HPDE6-E6E7 (cell line): ENCODE measurements around the gene FBXO28.
A peak's percentile ranks its signal among the peaks of the same experiment; 100 is the strongest.

Experiments used
- DNase-seq: peaks from one replicate; pipeline ENCODE4 v3.0.0; 2011; ENCODE audit warnings: missing footprints; ENCODE audit errors: extremely low spot score

The FBXO28 gene

GRCh38 chr1:224151117-224151516 is 37.2 kb downstream of the FBXO28 start:
- DNase-seq: no peak

- DNase-seq: no peak
Observed at GRCh38 chr1:224157316-224157715, 43.4 kb downstream of the FBXO28 start.

DNA sequence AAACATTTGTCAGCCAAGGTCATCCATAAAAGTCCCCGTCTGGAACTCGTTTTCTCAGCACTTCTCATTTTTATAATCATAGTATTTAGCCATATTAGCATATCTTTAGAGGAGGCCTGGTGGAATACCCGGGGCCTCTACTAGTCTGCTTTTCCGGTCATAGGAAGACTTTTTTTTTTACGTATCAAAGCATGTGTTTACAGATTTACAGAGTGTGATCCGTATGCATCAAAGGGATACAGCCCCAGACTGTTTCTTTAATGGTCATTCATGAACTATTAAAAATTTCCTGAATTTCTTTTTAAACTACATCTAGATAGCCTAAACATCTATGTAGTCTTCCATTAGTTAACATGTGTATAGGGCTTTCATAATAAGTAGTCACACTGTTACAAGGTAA is 45.6 kb downstream of the FBXO28 start:
- no peak for DNase-seq

DNA sequence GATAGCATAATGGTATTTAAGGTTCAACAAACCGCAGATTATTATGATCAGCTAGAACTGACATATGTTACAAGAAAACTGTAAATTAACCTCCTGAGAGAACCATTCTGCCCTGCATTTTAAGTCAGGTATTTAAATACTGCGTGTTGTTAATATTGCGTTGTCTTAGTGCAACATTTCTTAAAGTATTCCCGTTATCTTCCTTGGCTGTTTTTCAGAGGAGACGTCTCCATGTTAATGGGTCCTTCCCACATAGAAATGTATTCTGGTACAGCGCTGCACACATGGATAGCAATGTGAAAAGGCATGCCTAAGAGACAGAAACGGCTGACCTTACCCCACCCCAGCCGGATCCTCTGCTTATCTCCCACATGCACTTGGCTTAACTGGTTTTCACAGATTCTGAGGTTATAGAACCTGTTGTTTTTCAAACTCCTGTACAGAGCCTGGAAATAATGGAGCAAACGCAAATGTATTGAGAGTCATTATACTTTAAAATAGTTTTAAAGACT is 46.3 kb downstream of the FBXO28 start:
- DNase-seq: no peak

- no peak for DNase-seq
Observed at GRCh38 chr1:224162768-224163167, 48.9 kb downstream of the FBXO28 start.

DNA sequence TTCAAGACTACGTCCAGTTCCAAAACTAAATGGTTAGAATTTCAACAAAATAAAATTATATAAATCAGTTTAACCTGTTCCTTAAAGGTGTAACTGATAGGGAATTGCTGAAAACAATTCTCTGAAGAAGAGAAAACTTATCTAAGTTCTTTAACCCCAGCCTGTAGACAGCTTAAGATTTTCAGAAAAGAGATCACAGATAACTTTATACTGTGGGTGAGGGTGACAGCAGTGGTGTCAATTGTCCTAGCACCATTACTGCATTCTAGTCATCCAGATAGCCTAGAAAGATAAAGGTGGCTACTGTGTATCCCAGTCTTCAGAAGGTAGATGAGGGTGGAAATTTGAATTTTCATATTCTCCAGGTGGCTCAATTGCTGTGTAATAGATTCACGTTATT is 49.4 kb downstream of the FBXO28 start:
- no peak for DNase-seq

DNA sequence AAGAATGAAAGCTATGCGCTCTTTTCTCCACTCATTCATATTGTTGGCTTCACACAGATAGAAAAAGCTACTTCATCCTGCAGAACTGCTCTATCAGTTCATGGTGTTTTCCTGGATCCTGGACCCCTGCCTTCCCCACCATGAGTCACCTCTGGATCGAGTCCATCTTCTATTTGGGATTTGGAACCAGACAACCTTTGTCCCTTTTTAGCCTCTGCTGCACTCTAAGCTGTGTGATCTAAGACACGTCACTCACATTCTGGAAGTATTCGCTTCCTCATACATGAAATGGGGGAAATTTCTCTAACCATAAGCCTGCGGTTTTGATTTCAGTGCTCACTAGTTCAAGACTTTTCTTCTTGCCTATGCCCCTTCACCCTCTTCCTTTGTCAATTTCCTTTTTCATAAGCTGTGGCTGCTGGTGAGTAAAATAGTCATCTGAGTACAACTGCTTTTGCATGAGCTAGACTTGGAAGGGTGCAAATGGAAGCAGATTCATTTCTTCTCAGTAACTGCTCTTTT is 55.0 kb downstream of the FBXO28 start:
- no peak for DNase-seq

DNA sequence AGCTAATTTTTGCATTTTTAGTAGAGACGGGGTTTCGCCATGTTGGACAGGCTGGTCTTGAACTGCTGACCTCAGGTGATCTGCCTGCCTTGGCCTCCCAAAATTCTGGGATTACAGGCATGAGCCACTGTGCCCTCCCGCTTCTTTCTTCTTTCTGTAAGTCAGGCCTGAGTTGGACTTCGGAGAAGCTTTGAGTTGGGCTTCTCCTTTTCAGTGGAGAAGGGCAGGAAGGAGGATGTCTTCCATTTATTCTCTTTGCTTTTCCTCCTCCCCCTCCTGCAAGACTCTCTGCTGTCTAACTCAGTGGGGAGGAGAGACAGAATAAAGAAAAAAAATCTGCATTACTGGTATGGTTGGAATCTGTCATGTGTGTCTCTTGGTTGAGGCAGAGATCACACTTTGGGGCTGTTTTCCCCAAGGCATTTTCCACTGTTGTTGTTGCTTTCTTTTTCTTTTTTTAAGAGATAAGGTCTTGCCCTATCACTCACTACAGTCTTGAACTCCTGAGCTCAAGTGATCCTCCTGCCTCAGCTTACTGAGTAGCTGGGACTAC is 55.9 kb downstream of the FBXO28 start:
- no peak for DNase-seq

GRCh38 chr1:224170343-224170742 is 56.4 kb downstream of the FBXO28 start:
- no peak for DNase-seq

DNA sequence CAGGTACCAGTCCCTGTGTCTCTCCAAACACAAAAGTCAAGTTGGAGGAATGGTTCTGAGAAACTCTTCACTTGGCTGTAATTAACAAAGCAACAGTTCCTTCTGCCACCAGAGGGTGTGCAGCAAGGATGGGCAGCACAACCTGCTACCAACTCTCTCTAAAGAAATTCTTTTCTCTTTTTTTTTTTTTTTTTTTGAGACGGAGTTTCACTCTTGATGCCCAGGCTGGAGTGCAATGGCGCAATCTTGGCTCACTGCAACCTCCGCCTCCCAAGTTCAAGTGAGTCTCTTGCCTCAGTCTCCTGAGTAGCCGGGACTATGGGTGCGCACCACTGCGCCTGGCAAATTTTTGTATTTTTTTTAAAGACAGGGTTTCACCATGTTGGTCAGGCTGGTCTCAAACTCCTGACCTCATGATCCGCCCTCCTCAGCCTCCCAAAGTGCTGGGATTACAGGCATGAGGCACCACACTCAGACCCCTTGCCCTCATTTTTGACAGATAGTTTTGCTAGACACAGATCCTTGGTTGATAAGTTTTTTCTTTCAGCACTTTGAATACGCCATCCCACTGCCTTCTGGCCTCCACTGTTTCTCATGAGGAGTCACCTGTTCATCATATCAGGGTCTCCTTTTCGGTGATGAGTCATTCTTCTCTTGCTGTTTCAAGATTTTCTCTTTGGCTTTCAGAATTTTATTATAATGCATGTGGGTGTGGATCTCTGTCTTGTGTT is 57.0 kb downstream of the FBXO28 start:
- peak; percentile 27 for DNase-seq

- no peak for DNase-seq
Observed at GRCh38 chr1:224172229-224172628, 58.3 kb downstream of the FBXO28 start.

GRCh38 chr1:224173523-224173922 is 59.6 kb downstream of the FBXO28 start:
- DNase-seq: no peak

- DNase-seq: no peak
Observed at GRCh38 chr1:224175617-224176016, 61.7 kb downstream of the FBXO28 start.

DNA sequence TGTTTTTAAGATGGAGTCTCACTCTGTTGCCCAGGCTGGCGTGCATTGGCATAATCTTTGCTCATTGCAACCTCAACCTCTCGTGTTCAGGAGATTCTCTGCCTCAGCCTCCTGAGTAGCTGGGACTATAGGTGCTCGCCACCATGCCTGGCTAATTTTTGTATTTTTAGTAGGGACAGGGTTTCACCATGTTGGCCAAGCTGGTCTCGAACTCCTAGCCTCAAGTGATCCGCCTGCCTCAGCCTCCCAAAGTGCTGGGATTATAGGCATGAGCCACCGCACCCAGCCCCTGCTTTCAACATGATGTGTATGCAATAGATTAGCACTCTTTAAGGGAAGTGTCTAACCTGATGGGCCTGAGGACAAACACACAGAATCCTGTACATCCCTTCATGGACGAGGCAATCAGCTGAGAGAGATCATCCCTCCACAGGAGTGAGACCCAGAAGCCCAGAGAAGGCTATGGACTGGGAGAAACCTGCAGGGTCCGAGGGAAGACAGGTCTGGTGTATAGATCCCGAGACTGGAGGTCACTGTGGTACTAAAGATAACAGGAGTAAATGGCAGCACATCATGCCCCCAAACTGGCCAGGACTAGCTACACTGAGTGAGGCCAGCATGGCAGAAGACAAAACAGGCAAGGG is 63.6 kb downstream of the FBXO28 start:
- DNase-seq: no peak

DNA sequence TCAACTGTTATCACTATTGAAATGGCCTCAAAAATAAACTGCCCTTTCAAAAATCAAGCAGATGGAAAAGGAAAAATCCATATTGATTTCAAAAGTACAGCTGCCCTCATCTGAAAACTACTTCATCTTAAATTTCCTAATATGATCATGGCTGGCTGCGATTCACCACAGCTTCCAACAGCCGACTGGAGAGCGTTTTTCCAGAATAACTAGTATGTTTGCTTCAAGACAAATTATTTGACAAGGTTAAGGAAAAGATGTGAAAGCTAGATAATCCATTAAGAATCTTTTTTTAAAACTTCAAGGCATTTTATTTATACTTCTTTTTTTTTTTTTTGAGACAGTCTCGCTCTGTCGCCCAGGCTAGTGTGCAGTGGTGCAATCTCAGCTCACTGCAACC is 65.0 kb downstream of the FBXO28 start:
- no peak for DNase-seq

DNA sequence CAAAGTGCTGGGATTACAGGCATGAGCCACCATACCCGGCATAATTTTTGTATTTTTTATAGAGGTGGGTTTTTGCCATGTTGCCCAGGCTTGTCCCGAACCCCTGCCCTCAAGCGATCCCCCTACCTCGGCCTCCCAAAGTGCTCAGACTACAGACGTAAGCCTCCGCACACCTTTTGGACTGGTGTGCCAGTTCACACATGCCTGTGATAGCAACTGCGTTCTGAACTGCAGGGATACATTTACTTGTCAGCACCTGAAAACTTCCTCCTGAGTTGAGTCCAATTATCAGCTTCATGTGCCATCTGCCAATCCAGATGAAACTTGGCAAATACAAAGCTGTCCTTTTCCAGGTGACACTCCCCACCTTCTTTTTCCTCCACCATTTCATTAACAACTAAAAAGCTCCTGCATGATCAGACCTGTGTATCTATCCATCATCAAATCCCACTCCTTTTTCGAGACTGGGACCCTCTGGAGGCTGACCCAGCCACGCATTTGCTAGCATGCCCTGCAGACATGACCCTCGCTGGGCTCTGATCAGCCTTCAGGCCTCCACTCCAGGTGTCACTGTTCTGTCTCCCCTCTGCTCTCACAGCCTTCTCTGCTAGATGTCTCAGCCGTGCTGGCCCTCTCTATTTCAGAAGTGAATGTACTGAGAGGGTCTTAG is 67.0 kb downstream of the FBXO28 start:
- DNase-seq: no peak

GRCh38 chr1:224181453-224181810 is 67.5 kb downstream of the FBXO28 start:
- no peak for DNase-seq

- DNase-seq: no peak
Observed at GRCh38 chr1:224182057-224182865, 68.3 kb downstream of the FBXO28 start.

DNA sequence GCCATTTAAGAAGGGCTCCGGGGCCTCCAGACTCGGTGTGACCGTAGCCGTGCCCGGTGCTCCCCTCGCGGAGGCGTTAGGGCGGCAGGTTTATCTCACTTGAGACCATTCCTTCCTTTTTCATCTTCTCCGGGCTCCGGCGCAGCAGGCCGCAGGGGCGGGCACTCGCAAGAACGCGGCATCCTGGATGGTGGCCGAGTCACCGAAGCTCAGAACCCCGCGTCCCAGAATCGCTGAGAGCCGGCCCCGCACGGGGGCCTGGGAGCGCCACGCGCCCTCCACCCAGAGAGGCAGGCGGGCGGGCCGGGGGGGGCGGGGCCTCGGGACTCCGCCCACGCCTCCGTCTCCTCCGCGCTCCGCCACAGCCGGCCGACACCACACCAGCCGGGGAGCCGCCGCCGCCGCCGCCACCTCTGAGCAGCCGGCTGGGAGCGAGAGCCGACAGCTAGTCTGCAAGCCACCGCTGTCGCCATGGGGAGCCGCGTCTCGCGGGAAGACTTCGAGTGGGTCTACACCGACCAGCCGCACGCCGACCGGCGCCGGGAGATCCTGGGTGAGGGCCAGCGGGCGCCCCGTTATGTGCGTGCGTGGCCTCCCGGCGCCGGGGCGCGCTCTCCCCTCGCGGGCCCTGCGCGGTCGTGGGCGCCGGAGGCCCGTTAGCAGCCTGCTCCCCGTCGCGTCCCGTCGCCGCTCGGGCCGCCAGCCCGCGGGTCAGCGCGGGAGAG is 69.1 kb downstream of the FBXO28 start, which contains the start of gene DEGS1:
DEGS1 (plus strand) TSS at position 375 of the 725 bp plus-strand sequence; CDS start at position 472, 97 bp downstream.
- peak; percentile 90 for DNase-seq

DNA sequence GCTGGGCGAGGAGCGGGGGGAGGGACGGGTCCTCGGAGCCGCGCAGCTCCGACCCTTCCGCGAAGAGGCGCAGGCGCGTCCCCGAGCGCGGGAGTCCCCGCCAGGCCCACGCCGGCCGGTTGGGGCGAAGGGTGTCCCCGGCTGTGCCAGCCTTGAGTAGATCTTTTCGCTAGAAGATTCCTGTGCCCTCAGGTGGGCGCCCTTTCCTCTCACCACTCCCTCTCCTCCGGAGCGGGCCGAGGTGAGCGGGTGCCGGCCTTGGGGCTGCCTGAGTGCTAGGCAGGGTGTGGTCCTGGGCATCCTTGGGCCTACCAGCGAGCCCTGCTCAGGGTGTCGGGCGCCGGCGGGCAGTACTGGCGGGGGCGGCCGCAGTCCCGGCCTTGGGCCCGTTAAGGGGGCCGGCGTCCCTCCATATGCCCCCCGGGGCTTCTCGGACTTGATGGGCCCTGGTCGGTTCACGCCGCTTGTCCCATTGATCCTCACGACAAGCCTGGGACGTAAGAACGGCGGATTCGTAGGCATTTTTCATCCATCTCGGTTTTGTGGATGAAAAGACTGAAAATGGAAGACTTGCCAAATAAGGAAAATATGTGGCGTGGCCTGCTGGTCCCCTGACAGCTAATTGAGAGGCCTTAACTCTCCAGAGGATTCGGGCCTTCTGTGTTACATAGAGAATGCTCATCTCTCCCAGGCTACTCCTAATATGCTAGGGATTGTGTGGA is 69.8 kb downstream of the FBXO28 start:
- no peak for DNase-seq
